Neural progenitor cell (in vitro differentiated cells): ENCODE measurements around the gene NUP133. TPM values are rescaled to one million over a fixed set of nuclear protein-coding genes. Genes with fewer than 3 reads are reported as not detected.

ENCODE experiments used
- DNase-seq: peaks from one replicate; pipeline ENCODE4 v3.0.0-alpha.2; 2016; ENCODE audit warnings: low spot score
- H2AFZ ChIP-seq: fragments of 200-600 bp; sonication (generic); replicated peaks from 2 replicates; pipeline ENCODE4 v1.6.1; 2016; ENCODE audit warnings: antibody characterized with exemption
- H3F3A ChIP-seq: fragments of 200-600 bp; sonication (generic); 2 replicates; pipeline ENCODE4 v1.6.1; 2016; ENCODE audit warnings: antibody characterized with exemption, low read depth
- H3K27ac ChIP-seq: fragments of 200-600 bp; sonication (generic); 2 replicates; pipeline ENCODE4 v1.5.1; 2016; ENCODE audit warnings: mild to moderate bottlenecking
- H3K27me3 ChIP-seq: fragments of 200-600 bp; sonication (generic); 2 replicates; pipeline ENCODE4 v1.6.1; 2016; ENCODE audit warnings: mild to moderate bottlenecking, moderate library complexity
- H3K36me3 ChIP-seq: fragments of 200-600 bp; sonication (generic); 2 replicates; pipeline ENCODE4 v1.5.1; 2016
- H3K4me1 ChIP-seq: fragments of 200-600 bp; sonication (generic); 2 replicates; pipeline ENCODE4 v1.6.1; 2016; ENCODE audit warnings: mixed run types
- H3K4me2 ChIP-seq: fragments of 200-600 bp; sonication (generic); 2 replicates; pipeline ENCODE4 v1.6.1; 2016
- H3K4me3 ChIP-seq: fragments of 200-600 bp; sonication (generic); 2 replicates; pipeline ENCODE4 v1.5.1; 2016
- H3K79me2 ChIP-seq: fragments of 200-600 bp; sonication (generic); 2 replicates; pipeline ENCODE4 v1.6.1; 2016; ENCODE audit warnings: low read depth
- H3K9ac ChIP-seq: fragments of 200-600 bp; sonication (generic); 2 replicates; pipeline ENCODE4 v1.6.1; 2016
- H3K9me3 ChIP-seq: fragments of 200-600 bp; sonication (generic); 2 replicates; pipeline ENCODE4 v1.5.1; 2016; ENCODE audit warnings: low read depth
- H4K20me1 ChIP-seq: fragments of 200-600 bp; sonication (generic); 2 replicates; pipeline ENCODE4 v1.6.1; 2016; ENCODE audit warnings: low read depth
- H3K27ac Mint-ChIP-seq: 3 replicates; pipeline ENCODE4 v1.8.0; 2021; ENCODE audit warnings: mixed read lengths
- H3K27me3 Mint-ChIP-seq: 2 replicates; pipeline ENCODE4 v1.8.0; 2022; ENCODE audit warnings: low read depth, mild to moderate bottlenecking, inconsistent platforms, moderate library complexity, mixed read lengths; ENCODE audit not compliant: insufficient read depth
- H3K36me3 Mint-ChIP-seq: 3 replicates; pipeline ENCODE4 v1.8.0; 2021; ENCODE audit warnings: mixed read lengths
- H3K4me1 Mint-ChIP-seq: 3 replicates; pipeline ENCODE4 v1.8.0; 2021; ENCODE audit warnings: mixed read lengths
- H3K4me3 Mint-ChIP-seq: 3 replicates; pipeline ENCODE4 v1.8.0; 2021; ENCODE audit warnings: mild to moderate bottlenecking, moderate library complexity, mixed read lengths
- H3K9me3 Mint-ChIP-seq: 3 replicates; pipeline ENCODE4 v1.8.0; 2020; ENCODE audit warnings: mixed read lengths
- CTCF ChIP-seq: fragments of 200-600 bp; sonication (generic); IDR thresholded peaks from 2 replicates; pipeline ENCODE4 v1.5.1; 2017; ENCODE audit warnings: antibody characterized with exemption, mild to moderate bottlenecking
- EZH2 ChIP-seq: fragments of 200-600 bp; sonication (generic); IDR thresholded peaks from 2 replicates; pipeline ENCODE4 v1.6.1; 2017; ENCODE audit warnings: antibody characterized with exemption, mild to moderate bottlenecking, moderate library complexity
- EZH2phosphoT487 ChIP-seq: fragments of 200-600 bp; sonication (generic); IDR thresholded peaks from 2 replicates; pipeline ENCODE4 v1.6.1; 2017; ENCODE audit warnings: antibody characterized with exemption
- total RNA-seq: library from RNA; depleted of rRNA; stranded (reverse); fragments of >200 nt; gene quantifications from 2 replicates; pipeline ENCODE4 v1.2.3, GENCODE V29; 2015; ENCODE audit warnings: low replicate concordance

The NUP133 gene
- total RNA-seq, 1 donor from 2014 or later = 89.3 TPM

DNA sequence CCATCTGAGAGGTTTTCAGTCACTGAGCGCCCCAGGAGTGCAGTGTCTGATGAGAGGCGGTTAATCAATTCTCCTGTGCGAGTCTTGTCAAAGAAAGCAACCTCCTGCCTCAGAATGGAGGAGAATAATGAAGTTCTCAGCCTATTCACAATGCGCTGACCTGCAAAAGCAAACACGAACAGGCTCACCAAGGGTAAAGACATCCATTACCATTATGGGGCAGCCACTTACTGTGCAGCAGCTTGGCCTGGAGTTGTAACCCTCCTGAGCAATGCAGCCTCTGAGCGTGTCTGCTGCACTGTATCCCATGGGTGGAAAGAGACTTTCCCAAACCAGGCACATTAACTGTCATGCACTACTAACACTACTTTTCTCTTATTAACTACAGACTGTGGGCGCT lies 39.4 kb upstream of the NUP133 start:
- no peak overlapping the region for H3K27ac ChIP-seq
- Mint-ChIP-seq H3K27ac (no peak overlapping the region), H3K4me3 (no peak overlapping the region), H3K4me1 (peaks cover under 1% of the 10 kb centered on the region), H3K36me3 (peaks cover 24% of the 10 kb centered on the region), H3K9me3 (no peaks in the 10 kb centered on the region), H3K27me3 (no peaks in the 10 kb centered on the region)
- peaks cover 21% of the 10 kb centered on the region for H3K79me2 ChIP-seq
- no peak for TF ChIP-seq EZH2phosphoT487
- no peak for TF ChIP-seq CTCF
- no peak for TF ChIP-seq EZH2
- H3F3A ChIP-seq = peaks cover 4% of the 10 kb centered on the region
- no peaks in the 10 kb centered on the region for H3K27me3 ChIP-seq
- no peak overlapping the region for H3K4me2 ChIP-seq
- no peak overlapping the region for H3K4me3 ChIP-seq
- no peak overlapping the region for H2AFZ ChIP-seq
- H3K9me3 ChIP-seq = no peaks in the 10 kb centered on the region
- DNase-seq = no peak
- no peaks in the 10 kb centered on the region for H4K20me1 ChIP-seq
- no peaks in the 10 kb centered on the region for H3K4me1 ChIP-seq
- no peak overlapping the region for H3K9ac ChIP-seq
- no peaks in the 10 kb centered on the region for H3K36me3 ChIP-seq

- Histone ChIP-seq H3K9ac (no peak overlapping the region), H3K36me3 (no peaks in the 10 kb centered on the region), H3K4me2 (no peak overlapping the region), H3F3A (peaks cover 4% of the 10 kb centered on the region), H3K4me1 (no peaks in the 10 kb centered on the region), H3K79me2 (peaks cover 2% of the 10 kb centered on the region), H3K9me3 (no peaks in the 10 kb centered on the region), H3K27ac (no peak overlapping the region), H3K4me3 (no peak overlapping the region), H2AFZ (no peak overlapping the region), H4K20me1 (no peaks in the 10 kb centered on the region), H3K27me3 (no peaks in the 10 kb centered on the region)
- TF ChIP-seq EZH2phosphoT487 (no peak), CTCF (no peak), EZH2 (no peak)
- no peak for DNase-seq
- Mint-ChIP-seq H3K27ac (no peak overlapping the region), H3K9me3 (no peaks in the 10 kb centered on the region), H3K36me3 (peaks cover 26% of the 10 kb centered on the region), H3K4me3 (no peak overlapping the region), H3K4me1 (no peaks in the 10 kb centered on the region), H3K27me3 (no peaks in the 10 kb centered on the region)
These were observed 36.4 kb upstream of the NUP133 start for GRCh38 chr1:229544587-229544986.

GRCh38 chr1:229539863-229540506 lies 31.8 kb upstream of the NUP133 start:
- Histone ChIP-seq H2AFZ (no peak overlapping the region), H3K4me2 (no peak overlapping the region), H3K79me2 (no peaks in the 10 kb centered on the region), H3K27ac (no peak overlapping the region), H3K4me1 (no peaks in the 10 kb centered on the region), H4K20me1 (no peaks in the 10 kb centered on the region), H3K9ac (no peak overlapping the region), H3K27me3 (no peaks in the 10 kb centered on the region), H3K4me3 (no peak overlapping the region), H3F3A (no peaks in the 10 kb centered on the region), H3K36me3 (no peaks in the 10 kb centered on the region), H3K9me3 (no peaks in the 10 kb centered on the region)
- Mint-ChIP-seq H3K9me3 (no peaks in the 10 kb centered on the region), H3K4me3 (no peak overlapping the region), H3K27ac (no peak overlapping the region), H3K36me3 (peaks cover 35% of the 10 kb centered on the region), H3K27me3 (no peaks in the 10 kb centered on the region), H3K4me1 (no peaks in the 10 kb centered on the region)
- no peak for TF ChIP-seq CTCF
- no peak for TF ChIP-seq EZH2
- no peak for TF ChIP-seq EZH2phosphoT487
- DNase-seq = no peak
